K562 (cell line): Measurements from ENCODE around the gene MYL4.

Experiments used
- ATF2 ChIP-seq: sonication (generic); formaldehyde crosslinking; IDR thresholded peaks from 2 replicates; pipeline ENCODE4 v1.8.1; 2022; ENCODE audit warnings: missing genetic modification reagents
- ATF7 ChIP-seq: fragments of 450-650 bp; IDR thresholded peaks from 2 replicates; pipeline ENCODE4 v1.7.1; 2014; ENCODE audit warnings: mild to moderate bottlenecking, moderate library complexity
- CTCF ChIP-seq, 3 experiments: IDR thresholded peaks in 2 of 3; conservative IDR thresholded peaks in 1 of 3; 2 replicates each; pipeline ENCODE4 v1.5.1; 2011 to 2012; ENCODE audit warnings: low read length in 3 of 3, mild to moderate bottlenecking in 3 of 3, control low read depth in 2 of 3, improper control_type of control experiment in 1 of 3, inconsistent platforms in 1 of 3, low read depth in 1 of 3, mixed read lengths in 1 of 3, moderate library complexity in 1 of 3; ENCODE audit not compliant: insufficient read depth in 2 of 3
- LARP7 ChIP-seq: fragments of 450-650 bp; IDR thresholded peaks from 2 replicates; pipeline ENCODE4 v1.6.1; 2016
- PML ChIP-seq: IDR thresholded peaks from 2 replicates; pipeline ENCODE4 v1.6.1; 2012; ENCODE audit warnings: low read length, inconsistent platforms
- TCF7 ChIP-seq: sonication (generic); IDR thresholded peaks from 2 replicates; pipeline ENCODE4 v1.6.1; 2016; ENCODE audit warnings: antibody characterized with exemption, borderline replicate concordance

GRCh38 chr17:47210105-47210504, 957 bp downstream of the MYL4 start:
- TF ChIP-seq LARP7 (no peak), ATF2 (CRISPR knock-in tag) (no peak), ATF7 (no peak), PML (no peak), TCF7 (no peak), CTCF (IDR thresholded peaks at IDR 0.05 in 2 of 3, conservative IDR thresholded peaks at IDR 0.05 in 1 of 3; ENCODE audit: insufficient read depth in 2 of 3, low read depth in 1 of 3, low read length in 3 of 3) (no peak)
